ENCODE data around the gene DGAT2L6. TPM values are rescaled to one million over a fixed set of nuclear protein-coding genes. Genes with fewer than 3 reads are reported as not detected.

DGAT2L6 gene
- total RNA-seq, 5 donors from 2014 or later (not counting 1 experiment from before 2014, with no cell fraction given): not detected

DNA sequence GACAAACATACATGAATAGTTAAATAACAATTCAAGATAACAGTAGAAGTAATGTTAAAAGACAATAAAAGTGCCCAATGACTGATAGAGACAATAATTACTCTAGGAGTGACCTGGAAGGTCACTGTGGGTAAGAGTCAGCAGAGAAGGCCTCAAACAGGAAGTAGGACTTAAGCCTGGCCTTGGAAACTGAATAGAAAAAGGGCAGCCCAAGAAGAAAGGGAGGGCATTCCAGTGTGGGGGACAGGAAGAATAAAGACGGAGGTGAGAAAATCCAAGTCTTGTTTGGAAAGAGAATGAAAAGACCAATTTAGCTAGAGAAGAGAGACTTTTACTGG is 76.7 kb downstream of the DGAT2L6 start:
- Mint-ChIP-seq H3K4me1 (no peaks in the 10 kb centered on the region), H3K27me3 (peaks cover 0 to 16% of the 10 kb centered on the region in 2 donors), H3K9me3 (no peaks in the 10 kb centered on the region), H3K36me3 (peaks cover 28% of the 10 kb centered on the region), H3K27ac (no peak overlapping the region), H3K4me3 (no peak overlapping the region)
- Histone ChIP-seq H3K9me3 (no peaks in the 10 kb centered on the region), H3K27ac (ENCODE audit: low read length) (no peak overlapping the region), H3K4me1 (ENCODE audit: control insufficient read depth in 1 of 2, extremely low read depth in 1 of 2, insufficient read depth in 2 of 2, low read length in 2 of 2) (no peaks in the 10 kb centered on the region), H3K4me3 (ENCODE audit: control insufficient read depth in 1 of 2, extremely low read depth in 1 of 2, low read length in 1 of 2) (no peak overlapping the region), H3K27me3 (replicated peaks in 1 of 2; ENCODE audit: control insufficient read depth in 2 of 2, extremely low read depth in 1 of 2, insufficient read depth in 2 of 2, low read length in 1 of 2) (no peaks in the 10 kb centered on the region), H3K36me3 (ENCODE audit: control insufficient read depth in 2 of 2, extremely low read depth in 1 of 2, insufficient read depth in 1 of 2, low read length in 1 of 2) (no peaks in the 10 kb centered on the region)
- ChIA-PET POLR2A (no interaction called here), CTCF (no interaction called here)
- DNase-seq: no peak
- WGBS (ENCODE audit: insufficient coverage): no CpG with 5 or more reads among the region's 1 CpG
- no peak for ATAC-seq (replicated peaks in 1 of 4)

DNA sequence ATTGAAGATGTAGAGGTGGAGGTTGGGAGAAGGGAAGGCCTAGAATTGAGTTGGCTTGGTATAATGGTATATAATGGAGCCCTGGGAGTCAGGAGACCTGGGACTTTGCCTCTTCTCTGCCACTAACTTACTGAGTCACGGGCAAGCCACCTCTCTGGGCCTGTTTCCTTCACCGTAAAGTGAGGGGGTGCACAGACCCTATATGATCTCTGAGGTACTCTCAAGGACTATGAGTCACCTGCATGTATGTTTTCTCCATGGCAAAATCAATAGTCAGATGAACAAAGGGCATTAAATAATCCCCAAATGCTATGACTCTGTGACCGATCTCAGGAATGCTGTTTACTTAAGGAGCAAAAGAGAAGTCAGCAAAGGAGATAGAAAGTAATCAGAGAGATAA is 77.6 kb downstream of the DGAT2L6 start:
- no peak for ATAC-seq (replicated peaks in 1 of 4)
- no peaks in the 10 kb centered on the region for H3K4me1 ChIP-seq (ENCODE audit: control insufficient read depth in 1 of 2, extremely low read depth in 1 of 2, insufficient read depth in 2 of 2, low read length in 2 of 2)
- no peaks in the 10 kb centered on the region for H3K27me3 ChIP-seq (replicated peaks in 1 of 2; ENCODE audit: control insufficient read depth in 2 of 2, extremely low read depth in 1 of 2, insufficient read depth in 2 of 2, low read length in 1 of 2)
- no peaks in the 10 kb centered on the region for H3K9me3 ChIP-seq
- no peak overlapping the region for H3K4me3 ChIP-seq (ENCODE audit: control insufficient read depth in 1 of 2, extremely low read depth in 1 of 2, low read length in 1 of 2)
- POLR2A ChIA-PET: no interaction called here
- H3K27me3 Mint-ChIP-seq: peaks cover 0 to 16% of the 10 kb centered on the region in 2 donors
- no peak overlapping the region for H3K27ac ChIP-seq (ENCODE audit: low read length)
- no peaks in the 10 kb centered on the region for H3K36me3 ChIP-seq (ENCODE audit: control insufficient read depth in 2 of 2, extremely low read depth in 1 of 2, insufficient read depth in 1 of 2, low read length in 1 of 2)
- H3K27ac Mint-ChIP-seq: no peak overlapping the region
- CTCF ChIA-PET: no interaction called here
- WGBS (ENCODE audit: insufficient coverage): no CpG with 5 or more reads among the region's 3 CpGs
- DNase-seq: no peak
- H3K4me3 Mint-ChIP-seq: no peak overlapping the region
- H3K36me3 Mint-ChIP-seq: peaks cover 30% of the 10 kb centered on the region
- no peaks in the 10 kb centered on the region for H3K9me3 Mint-ChIP-seq
- no peaks in the 10 kb centered on the region for H3K4me1 Mint-ChIP-seq

Other genes with a start within 250 kb of the DGAT2L6 start
- gene AWAT2, start 127.5 kb upstream of the DGAT2L6 start, total RNA-seq: not detected
- gene OTUD6A, start 115.0 kb upstream of the DGAT2L6 start, total RNA-seq: not detected
- gene IGBP1, start 44.0 kb upstream of the DGAT2L6 start, total RNA-seq: 10 to 100 TPM; 50.8 to 61.2 (median 59.1) TPM
- not detected for gene AWAT1, start 57.2 kb downstream of the DGAT2L6 start, total RNA-seq
- gene P2RY4, start 82.7 kb downstream of the DGAT2L6 start, total RNA-seq: 1 to 10 TPM in 1 of 5 donors, under 1 TPM in 4; 0.32 to 1.2 (median 0.46) TPM
- not detected for gene ARR3, start 90.9 kb downstream of the DGAT2L6 start, total RNA-seq
- gene RAB41, start 104.7 kb downstream of the DGAT2L6 start, total RNA-seq: not detected
- 10 to 100 TPM in 3 of 5 donors, 1 to 10 TPM in 2; 9.1 to 15.9 (median 10.8) TPM for gene PDZD11, start 112.4 kb downstream of the DGAT2L6 start, total RNA-seq
- gene KIF4A, start 112.6 kb downstream of the DGAT2L6 start, total RNA-seq: under 1 TPM; 0.15 to 0.59 (median 0.35) TPM
- gene GDPD2, start 245.8 kb downstream of the DGAT2L6 start, total RNA-seq: not detected

All from T-cell (primary cell).